ENCODE data around the gene TEX50.
"Not testable (repeated sequence)": the region's sequence is repeated elsewhere in the genome, so short reads cannot be mapped to it uniquely, and the experiment has no call there.

The TEX50 gene

GRCh38 chr1:173635116-173635515 lies at the start of gene TEX50:
Gene TEX50 (plus strand): TSS chr1:173635338. CDS start chr1:173635522, 184 bp downstream.
- H3K27me3 Mint-ChIP-seq (ENCODE audit: low read depth, poor library complexity) = no peaks in the 10 kb centered on the region
- peaks cover 5% of the 10 kb centered on the region for H3K36me3 Mint-ChIP-seq (ENCODE audit: low read depth)
- H3K27ac Mint-ChIP-seq = no peak within 1 kb of the TSS
- TF ChIP-seq, protein P1, sequence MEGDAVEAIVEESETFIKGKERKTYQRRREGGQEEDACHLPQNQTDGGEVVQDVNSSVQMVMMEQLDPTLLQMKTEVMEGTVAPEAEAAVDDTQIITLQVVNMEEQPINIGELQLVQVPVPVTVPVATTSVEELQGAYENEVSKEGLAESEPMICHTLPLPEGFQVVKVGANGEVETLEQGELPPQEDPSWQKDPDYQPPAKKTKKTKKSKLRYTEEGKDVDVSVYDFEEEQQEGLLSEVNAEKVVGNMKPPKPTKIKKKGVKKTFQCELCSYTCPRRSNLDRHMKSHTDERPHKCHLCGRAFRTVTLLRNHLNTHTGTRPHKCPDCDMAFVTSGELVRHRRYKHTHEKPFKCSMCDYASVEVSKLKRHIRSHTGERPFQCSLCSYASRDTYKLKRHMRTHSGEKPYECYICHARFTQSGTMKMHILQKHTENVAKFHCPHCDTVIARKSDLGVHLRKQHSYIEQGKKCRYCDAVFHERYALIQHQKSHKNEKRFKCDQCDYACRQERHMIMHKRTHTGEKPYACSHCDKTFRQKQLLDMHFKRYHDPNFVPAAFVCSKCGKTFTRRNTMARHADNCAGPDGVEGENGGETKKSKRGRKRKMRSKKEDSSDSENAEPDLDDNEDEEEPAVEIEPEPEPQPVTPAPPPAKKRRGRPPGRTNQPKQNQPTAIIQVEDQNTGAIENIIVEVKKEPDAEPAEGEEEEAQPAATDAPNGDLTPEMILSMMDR (IDR thresholded peaks at IDR 0.05) = no peak
- no peaks in the 10 kb centered on the region for H3K4me1 Mint-ChIP-seq
- H3K4me3 Mint-ChIP-seq = no peak within 1 kb of the TSS
- peaks cover 25% of the 10 kb centered on the region for H3K9me3 Mint-ChIP-seq
- DNase-seq = no peak

GRCh38 chr1:173590557-173590956 lies 44.6 kb upstream of the TEX50 start:
- Mint-ChIP-seq H3K4me3 (no peak overlapping the region), H3K27ac (no peak overlapping the region), H3K9me3 (no peaks in the 10 kb centered on the region), H3K36me3 (ENCODE audit: low read depth) (no peaks in the 10 kb centered on the region), H3K27me3 (ENCODE audit: low read depth, poor library complexity) (peaks cover 4% of the 10 kb centered on the region), H3K4me1 (no peaks in the 10 kb centered on the region)
- TF ChIP-seq, protein P1 (IDR thresholded peaks at IDR 0.05) = no peak
- no peak for DNase-seq

DNA sequence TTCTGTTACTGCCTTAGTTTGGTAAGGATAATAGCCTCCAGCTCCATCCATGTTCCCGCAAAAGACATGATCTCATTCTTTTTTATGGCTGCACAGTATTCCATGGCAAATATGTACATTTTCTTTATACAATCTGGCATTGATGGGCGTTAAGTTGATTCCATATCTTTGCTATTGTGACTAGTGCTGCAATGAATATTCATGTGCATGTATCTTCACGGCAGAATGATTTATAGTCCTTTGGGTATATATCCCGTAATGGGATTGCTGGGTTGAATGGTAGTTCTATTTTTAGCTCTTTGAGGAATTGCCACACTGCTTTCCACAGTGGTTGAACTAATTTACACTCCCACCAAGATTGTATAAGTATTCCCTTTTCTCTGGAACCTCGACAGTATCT lies 44.0 kb upstream of the TEX50 start:
- not testable (repeated sequence) for H3K4me3 Mint-ChIP-seq; H3K4me1 Mint-ChIP-seq; H3K27ac Mint-ChIP-seq; H3K36me3 Mint-ChIP-seq (ENCODE audit: low read depth); H3K27me3 Mint-ChIP-seq (ENCODE audit: low read depth, poor library complexity); H3K9me3 Mint-ChIP-seq; DNase-seq

DNA sequence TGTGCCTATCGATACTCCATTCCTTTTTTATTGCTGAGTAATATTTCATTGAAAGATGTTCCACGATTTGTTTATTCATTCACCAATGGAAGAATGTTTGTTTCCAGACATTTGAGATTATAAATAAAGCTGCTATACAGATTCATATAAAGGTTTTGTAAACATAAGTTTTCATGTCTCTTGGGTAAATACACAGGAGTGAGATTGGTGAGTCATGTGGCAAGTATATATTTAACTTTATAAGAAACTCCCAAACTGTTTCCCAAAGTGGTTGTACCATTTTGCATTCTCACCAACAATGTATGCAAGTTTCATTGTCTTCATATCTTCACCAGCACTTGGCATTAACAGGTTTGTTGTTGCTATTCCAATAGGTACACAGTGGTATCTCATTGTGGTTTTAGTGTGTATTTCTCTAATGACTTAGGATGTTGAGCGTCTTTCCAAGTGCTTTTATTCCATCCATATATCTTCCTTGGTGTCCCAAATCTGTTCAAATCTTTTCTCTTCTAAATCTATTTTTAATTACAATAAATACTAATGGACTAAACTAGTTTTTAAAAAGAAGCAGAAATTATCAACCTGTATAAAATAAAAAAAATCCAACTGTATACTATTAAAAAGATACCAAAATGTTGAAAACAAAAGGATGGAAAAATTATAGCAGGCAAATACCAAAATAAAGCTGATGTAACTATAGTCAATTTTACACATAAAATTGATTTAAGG lies 38.9 kb upstream of the TEX50 start:
- no peaks in the 10 kb centered on the region for H3K4me1 Mint-ChIP-seq
- no peak for DNase-seq
- H3K9me3 Mint-ChIP-seq = no peaks in the 10 kb centered on the region
- H3K27ac Mint-ChIP-seq = no peak overlapping the region
- no peaks in the 10 kb centered on the region for H3K27me3 Mint-ChIP-seq (ENCODE audit: low read depth, poor library complexity)
- H3K4me3 Mint-ChIP-seq = no peak overlapping the region
- TF ChIP-seq, protein P1 (IDR thresholded peaks at IDR 0.05) = no peak
- H3K36me3 Mint-ChIP-seq (ENCODE audit: low read depth) = no peaks in the 10 kb centered on the region

GRCh38 chr1:173601588-173601987 lies 33.5 kb upstream of the TEX50 start:
- no peaks in the 10 kb centered on the region for H3K36me3 Mint-ChIP-seq (ENCODE audit: low read depth)

DNA sequence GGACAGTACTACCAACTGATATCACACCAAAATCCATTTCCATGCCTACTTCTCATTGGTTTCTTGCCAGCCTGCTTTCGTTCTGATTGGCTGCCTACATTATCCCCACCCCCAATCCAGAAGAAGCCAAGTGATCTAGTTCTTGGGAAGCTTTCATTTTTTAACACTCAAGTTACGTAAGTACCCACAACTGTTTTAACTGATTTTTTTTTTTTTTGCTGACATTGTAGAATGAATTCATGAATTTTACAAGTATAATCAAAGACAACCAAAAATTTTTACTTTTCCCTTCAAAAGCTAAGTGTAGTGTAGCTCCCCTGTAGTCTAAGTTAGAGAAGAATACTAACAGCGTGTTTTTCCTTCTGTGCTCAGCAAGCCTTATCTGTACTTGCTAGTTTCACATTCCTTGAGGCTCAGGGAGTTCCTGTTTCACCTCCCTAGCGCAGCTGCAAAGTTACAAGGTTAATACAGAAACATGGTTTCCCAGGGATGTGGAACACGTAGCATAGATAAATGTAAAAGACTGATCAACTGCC lies 32.0 kb upstream of the TEX50 start, which contains the start of gene SLC9C2:
SLC9C2 (minus strand) TSS at position 17 of the 536 bp plus-strand sequence. CDS start 1,296 bp downstream, outside the sequence.
- TF ChIP-seq, protein P1 (IDR thresholded peaks at IDR 0.05) = no peak
- H3K4me1 Mint-ChIP-seq = no peaks in the 10 kb centered on the region
- no peak for DNase-seq
- H3K9me3 Mint-ChIP-seq = no peaks in the 10 kb centered on the region
- peak within 1 kb of the TSS; percentile 47 for H3K27ac Mint-ChIP-seq
- no peaks in the 10 kb centered on the region for H3K36me3 Mint-ChIP-seq (ENCODE audit: low read depth)
- H3K4me3 Mint-ChIP-seq = no peak within 1 kb of the TSS
- H3K27me3 Mint-ChIP-seq (ENCODE audit: low read depth, poor library complexity) = no peaks in the 10 kb centered on the region

More at GRCh38 chr1:173601588-173601987, 33.5 kb upstream of the TEX50 start:
- TF ChIP-seq, protein P1 (IDR thresholded peaks at IDR 0.05) = no peak
- no peak for DNase-seq
- no peak overlapping the region for H3K27ac Mint-ChIP-seq
- no peaks in the 10 kb centered on the region for H3K27me3 Mint-ChIP-seq (ENCODE audit: low read depth, poor library complexity)
- H3K9me3 Mint-ChIP-seq = no peaks in the 10 kb centered on the region
- H3K4me1 Mint-ChIP-seq = no peaks in the 10 kb centered on the region
- H3K4me3 Mint-ChIP-seq = no peak overlapping the region
